T-cell (primary cell): ENCODE data around the gene TMEM201. TPM values are rescaled to one million over a fixed set of nuclear protein-coding genes. Genes with fewer than 3 reads are reported as not detected.
A peak's percentile ranks its signal among the peaks of the same experiment; 100 is the strongest.

Source experiments
- ATAC-seq, 4 experiments: fragments of 200-7000 bp in 3 of 4; fragments of 150-1000 bp in 1 of 4; cut with Tn5 transposase; replicated peaks in 1 of 4; 1 replicate in 3 of 4; 2 replicates in 1 of 4; pipeline ENCODE4 v1.10.0; 2021; ENCODE audit warnings: moderate library complexity in 3 of 4, mild to moderate bottlenecking in 2 of 4, moderate number of reproducible peaks in 1 of 4
- CTCF ChIA-PET, 2 donors: fragments of 300-600 bp; sonication (Branson Sonifier 250); formaldehyde crosslinking; loops; one replicate each; lab custom pipeline; 2022; ENCODE audit warnings: antibody characterized with exemption in 2 of 2; lab: Charles Lee
- POLR2A ChIA-PET, 2 donors: fragments of 300-600 bp; sonication (Branson Sonifier 250); formaldehyde crosslinking; loops; one replicate each; lab custom pipeline; 2022; ENCODE audit warnings: antibody characterized with exemption in 2 of 2; lab: Charles Lee
- DNase-seq, 35 experiments: peaks; one replicate each; pipeline versions ENCODE4 v3.0.0 to v3.0.0-alpha.2; 2013 to 2023
- H3K27ac ChIP-seq: one replicate; pipeline ENCODE4 v1.5.1; 2013; ENCODE audit warnings: low read length
- H3K27me3 ChIP-seq, 2 experiments: replicated peaks in 1 of 2; 1 replicate in 1 of 2; 2 replicates in 1 of 2; pipeline versions ENCODE4 v1.6.1 to v1.7.0; 2013; ENCODE audit warnings: low read length in 1 of 2, mixed read lengths in 1 of 2; ENCODE audit not compliant: control insufficient read depth in 2 of 2, insufficient read depth in 2 of 2; ENCODE audit errors: extremely low read depth in 1 of 2
- H3K36me3 ChIP-seq, 2 donors: 1 replicate in 1 of 2; 2 replicates in 1 of 2; pipeline versions ENCODE4 v1.6.1 to v1.7.0; 2013; ENCODE audit warnings: low read length in 1 of 2; ENCODE audit not compliant: control insufficient read depth in 2 of 2, insufficient read depth in 1 of 2; ENCODE audit errors: extremely low read depth in 1 of 2
- H3K4me1 ChIP-seq, 2 experiments: 1 replicate in 1 of 2; 2 replicates in 1 of 2; pipeline versions ENCODE4 v1.6.1 to v1.7.0; 2013; ENCODE audit warnings: low read length in 2 of 2, mixed read lengths in 1 of 2; ENCODE audit not compliant: insufficient read depth in 2 of 2, control insufficient read depth in 1 of 2; ENCODE audit errors: extremely low read depth in 1 of 2
- H3K4me3 ChIP-seq, 2 donors: 1 replicate in 1 of 2; 2 replicates in 1 of 2; pipeline versions ENCODE4 v1.5.1 to v1.7.0; 2013; ENCODE audit warnings: mild to moderate bottlenecking in 2 of 2, low read length in 1 of 2, moderate library complexity in 1 of 2; ENCODE audit not compliant: control insufficient read depth in 1 of 2; ENCODE audit errors: extremely low read depth in 1 of 2
- H3K9me3 ChIP-seq: 2 replicates; pipeline ENCODE4 v1.7.0; 2013
- H3K27ac Mint-ChIP-seq, 2 donors: one replicate each; pipeline ENCODE4 v1.8.0; 2020 to 2021; ENCODE audit warnings: mild to moderate bottlenecking in 2 of 2, mixed read lengths in 2 of 2
- H3K27me3 Mint-ChIP-seq, 2 donors: one replicate each; pipeline ENCODE4 v1.8.0; 2021 to 2022; ENCODE audit warnings: mixed read lengths in 2 of 2
- H3K36me3 Mint-ChIP-seq: one replicate; pipeline ENCODE4 v1.8.0; 2021; ENCODE audit warnings: mixed read lengths
- H3K4me1 Mint-ChIP-seq, 3 donors: one replicate each; pipeline ENCODE4 v1.8.0; 2020 to 2022; ENCODE audit warnings: mixed read lengths in 3 of 3, mild to moderate bottlenecking in 1 of 3
- H3K4me3 Mint-ChIP-seq, 3 donors: one replicate each; pipeline ENCODE4 v1.8.0; 2020 to 2022; ENCODE audit warnings: mild to moderate bottlenecking in 3 of 3, mixed read lengths in 3 of 3, moderate library complexity in 3 of 3
- H3K9me3 Mint-ChIP-seq, 3 donors: one replicate each; pipeline ENCODE4 v1.8.0; 2020 to 2022; ENCODE audit warnings: mixed read lengths in 3 of 3
- WGBS: methylation state at CpG from one replicate; pipeline ENCODE4 v1.1.5; 2013; ENCODE audit warnings: missing lambda C conversion rate; ENCODE audit not compliant: insufficient coverage; 5-methylcytosine and 5-hydroxymethylcytosine counted together
- total RNA-seq, 35 experiments: library from RNA in 6 of 35; stranded (reverse) in 6 of 35; fragments of 120-200 nt in 1 of 35; gene quantifications; one replicate each; pipeline versions ENCODE4 v1.2.1 to v1.2.4 and lab custom pipeline; 2013 to 2026

The TMEM201 gene
- total RNA-seq, 5 donors from 2014 or later (not counting 1 experiment from before 2014, with no cell fraction given), result 11.4 to 14.6 (median 12.5) TPM

DNA sequence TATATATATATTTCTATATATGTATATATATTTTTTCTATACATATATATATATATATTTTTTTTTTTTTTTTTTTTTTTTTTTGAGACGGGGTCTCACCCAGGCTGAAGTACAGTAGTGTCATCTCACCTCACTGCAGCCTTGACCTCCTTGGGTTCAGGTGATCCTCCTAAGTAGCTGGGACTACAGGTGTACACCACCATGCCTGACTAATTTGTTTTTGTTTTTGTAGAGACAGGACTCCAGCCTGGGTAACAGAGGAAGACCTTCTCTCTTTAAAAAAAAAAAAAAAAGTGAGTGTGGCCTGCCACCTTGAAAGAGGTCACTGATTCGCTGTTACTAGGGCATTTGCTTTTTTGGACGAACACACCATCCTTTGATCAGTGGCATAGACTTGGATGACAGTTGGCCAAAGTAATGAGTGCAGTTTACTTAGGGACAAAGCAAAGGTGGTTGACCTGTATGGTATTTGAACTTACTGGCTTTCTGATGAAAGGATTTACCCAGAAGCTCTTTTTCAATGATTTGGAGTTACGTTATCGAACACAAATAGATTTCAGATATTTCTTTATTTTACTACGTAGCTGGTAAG is 38.7 kb upstream of the TMEM201 start:
- ATAC-seq (no peak), DNase-seq (no peak)
- 100% methylated on average over 1 of the region's 6 CpGs for WGBS
- CTCF ChIA-PET, result no interaction called here
- no peaks in the 10 kb centered on the region for H3K27me3 ChIP-seq
- no peaks in the 10 kb centered on the region for H3K9me3 Mint-ChIP-seq
- H3K27me3 Mint-ChIP-seq, result no peaks in the 10 kb centered on the region
- H3K9me3 ChIP-seq, result no peaks in the 10 kb centered on the region
- peaks cover 0 to 2% of the 10 kb centered on the region in 2 donors for H3K36me3 ChIP-seq
- H3K27ac ChIP-seq, result no peak overlapping the region
- POLR2A ChIA-PET, result no interaction called here
- H3K27ac Mint-ChIP-seq, result no peak overlapping the region
- peaks cover 11% of the 10 kb centered on the region for H3K36me3 Mint-ChIP-seq
- no peaks in the 10 kb centered on the region for H3K4me1 ChIP-seq
- no peak overlapping the region for H3K4me3 Mint-ChIP-seq
- H3K4me3 ChIP-seq, result no peak overlapping the region
- H3K4me1 Mint-ChIP-seq, result peaks cover 10 to 19% (median 14%) of the 10 kb centered on the region in 3 donors

DNA sequence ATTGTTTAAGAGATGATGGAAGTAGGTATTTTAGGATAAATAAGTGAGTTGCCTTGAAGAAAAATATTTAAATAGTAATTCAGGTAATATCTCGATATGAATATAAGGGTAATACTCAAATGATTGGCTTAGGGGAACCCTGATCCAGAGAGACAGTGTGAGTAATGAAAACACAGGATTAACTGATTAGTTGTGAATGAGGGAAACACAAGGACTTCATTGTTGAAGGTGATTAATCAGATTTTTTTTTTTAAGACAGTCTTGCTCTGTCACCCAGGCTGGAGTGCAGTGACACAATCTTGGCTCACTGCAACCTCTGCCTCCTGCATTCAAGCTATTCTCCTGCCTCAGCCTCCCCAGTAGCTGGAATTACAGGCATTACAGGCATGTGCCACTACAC is 36.7 kb upstream of the TMEM201 start:
- H3K4me1 ChIP-seq, result no peaks in the 10 kb centered on the region
- ATAC-seq (no peak), DNase-seq (no peak)
- 100% methylated on average over 1 of the region's 1 CpG for WGBS
- Mint-ChIP-seq H3K9me3 (no peaks in the 10 kb centered on the region), H3K4me1 (peaks cover 4 to 14% (median 9%) of the 10 kb centered on the region in 3 donors), H3K27ac (no peak overlapping the region), H3K36me3 (peaks cover 26% of the 10 kb centered on the region), H3K4me3 (no peak overlapping the region), H3K27me3 (no peaks in the 10 kb centered on the region)
- ChIA-PET CTCF (interaction anchor here in 1 of 2 donors (0.7 kb wide), 1 partner anchor 270 kb away, joined by 3 read pairs; no protein-coding TSS in a partner anchor), POLR2A (no interaction called here)
- peaks cover 0 to 15% of the 10 kb centered on the region in 2 donors for H3K36me3 ChIP-seq
- no peaks in the 10 kb centered on the region for H3K9me3 ChIP-seq
- H3K27me3 ChIP-seq, result no peaks in the 10 kb centered on the region
- H3K27ac ChIP-seq, result no peak overlapping the region
- H3K4me3 ChIP-seq, result no peak overlapping the region

DNA sequence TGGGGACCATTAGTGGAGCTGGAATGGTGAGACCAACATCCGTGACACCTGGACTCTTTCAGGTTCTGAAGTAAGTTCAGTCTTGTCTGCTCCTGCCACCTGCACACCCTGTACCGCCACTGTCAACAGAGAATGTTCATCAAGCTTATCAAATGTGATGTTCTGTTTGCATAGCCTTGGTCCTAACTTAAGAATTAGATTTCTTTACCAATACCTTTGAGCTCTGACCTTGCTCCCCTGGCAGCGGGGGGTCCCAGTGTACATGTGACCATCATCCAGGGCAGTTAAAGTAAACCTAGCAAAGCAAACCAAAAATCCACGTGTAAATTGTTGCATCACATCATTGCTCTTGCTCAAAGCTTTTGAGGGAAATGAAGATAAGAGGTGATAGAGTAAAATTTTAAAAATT is 35.0 kb upstream of the TMEM201 start:
- H3K4me3 Mint-ChIP-seq, result no peak overlapping the region
- 60% methylated on average over 1 of the region's 4 CpGs for WGBS
- ChIA-PET CTCF (interaction anchor here (0.6 to 1.3 kb wide), 2 partner anchors 10 to 1991 kb away, joined by 3 to 12 read pairs; no protein-coding TSS in a partner anchor), POLR2A (interaction anchor here in 1 of 2 donors (0.6 kb wide), 1 partner anchor 30 kb away, joined by 3 read pairs; no protein-coding TSS in a partner anchor)
- Histone ChIP-seq H3K9me3 (no peaks in the 10 kb centered on the region), H3K4me3 (no peak overlapping the region), H3K27ac (no peak overlapping the region), H3K27me3 (no peaks in the 10 kb centered on the region), H3K36me3 (peaks cover 0 to 29% of the 10 kb centered on the region in 2 donors), H3K4me1 (peaks cover 13 to 14% of the 10 kb centered on the region in 2 experiments)
- no peak overlapping the region for H3K27ac Mint-ChIP-seq
- peaks cover 18 to 20% (median 20%) of the 10 kb centered on the region in 3 donors for H3K4me1 Mint-ChIP-seq
- H3K36me3 Mint-ChIP-seq, result peaks cover 38% of the 10 kb centered on the region
- no peaks in the 10 kb centered on the region for H3K9me3 Mint-ChIP-seq
- H3K27me3 Mint-ChIP-seq, result no peaks in the 10 kb centered on the region
- no peak for ATAC-seq
- no peak for DNase-seq

DNA sequence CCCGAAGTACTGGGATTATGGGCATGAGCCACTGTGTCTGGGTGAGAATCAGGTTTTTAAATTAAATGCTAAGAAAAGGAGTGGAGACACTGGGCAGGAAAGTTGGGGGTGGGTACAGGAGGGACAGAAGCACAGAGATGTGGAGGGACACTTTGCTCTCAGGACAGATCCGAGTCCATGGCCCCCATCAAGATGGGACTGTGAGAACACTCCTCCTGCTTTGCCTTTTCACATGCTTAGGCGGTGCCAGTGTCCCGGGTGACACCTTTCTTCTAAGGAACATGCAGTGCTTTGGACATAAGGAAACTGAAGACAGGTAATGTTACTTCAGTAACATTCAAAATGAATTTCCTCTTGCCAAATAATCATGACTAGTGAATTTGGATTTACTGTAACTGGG is 32.8 kb upstream of the TMEM201 start:
- Mint-ChIP-seq H3K4me3 (no peak overlapping the region), H3K9me3 (no peaks in the 10 kb centered on the region)
- no peak for ATAC-seq

DNA sequence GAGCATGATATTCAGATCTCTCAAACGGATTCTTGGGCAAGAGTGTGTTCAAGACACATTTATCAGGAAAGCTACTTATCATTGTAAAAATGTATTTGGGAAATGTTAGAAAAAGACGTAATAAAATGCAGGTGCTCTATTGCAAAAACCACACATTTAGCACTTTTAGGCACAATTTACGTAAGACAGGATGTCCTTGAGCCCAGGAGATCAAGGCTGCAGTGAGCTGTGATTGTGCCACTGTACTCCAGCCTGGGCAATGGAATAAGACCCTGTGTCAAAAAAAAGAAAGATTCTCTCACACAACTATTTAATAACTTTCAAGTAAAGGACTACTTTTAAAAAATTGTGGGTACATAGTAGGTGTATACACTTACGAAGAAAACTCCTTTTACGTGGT is 31.1 kb upstream of the TMEM201 start:
- peaks cover 0 to 29% of the 10 kb centered on the region in 2 donors for H3K36me3 ChIP-seq
- ChIA-PET POLR2A (interaction anchor here (0.6 to 1.3 kb wide), 2 partner anchors 14 to 1700 kb away, joined by 3 read pairs; no protein-coding TSS in a partner anchor), CTCF (interaction anchor here in 1 of 2 donors (0.5 kb wide), 1 partner anchor 834 kb away, joined by 3 read pairs; no protein-coding TSS in a partner anchor)
- Mint-ChIP-seq H3K4me1 (peaks cover 35 to 41% (median 39%) of the 10 kb centered on the region in 3 donors), H3K4me3 (peak overlapping the region in 1 of 3 donors; percentile 70), H3K9me3 (no peaks in the 10 kb centered on the region), H3K27me3 (no peaks in the 10 kb centered on the region), H3K27ac (peak overlapping the region in 1 of 2 donors; percentile 73), H3K36me3 (peaks cover 36% of the 10 kb centered on the region)
- no peaks in the 10 kb centered on the region for H3K27me3 ChIP-seq
- no CpG with 5 or more reads among the region's 5 CpGs for whole genome bisulfite sequencing
- H3K9me3 ChIP-seq, result no peaks in the 10 kb centered on the region
- DNase-seq (no peak), ATAC-seq (no peak)
- H3K4me3 ChIP-seq, result no peak overlapping the region
- no peak overlapping the region for H3K27ac ChIP-seq
- peaks cover 22 to 28% of the 10 kb centered on the region in 2 experiments for H3K4me1 ChIP-seq

More for the DNA sequence above, 32.8 kb upstream of the TMEM201 start:
- peaks cover 0 to 29% of the 10 kb centered on the region in 2 donors for H3K36me3 ChIP-seq
- no peak for DNase-seq
- no peaks in the 10 kb centered on the region for H3K27me3 Mint-ChIP-seq
- no peaks in the 10 kb centered on the region for H3K9me3 ChIP-seq
- peaks cover 22 to 26% of the 10 kb centered on the region in 2 experiments for H3K4me1 ChIP-seq
- CTCF ChIA-PET, result no interaction called here
- no peak overlapping the region for H3K4me3 ChIP-seq
- 100% methylated on average over 1 of the region's 4 CpGs for WGBS
- peaks cover 41% of the 10 kb centered on the region for H3K36me3 Mint-ChIP-seq
- H3K27ac Mint-ChIP-seq, result no peak overlapping the region
- peaks cover 32 to 33% (median 33%) of the 10 kb centered on the region in 3 donors for H3K4me1 Mint-ChIP-seq
- no peaks in the 10 kb centered on the region for H3K27me3 ChIP-seq
- no peak overlapping the region for H3K27ac ChIP-seq
- POLR2A ChIA-PET, result interaction anchor here in 1 of 2 donors (0.6 kb wide), 1 partner anchor 949 kb away, joined by 4 read pairs; no protein-coding TSS in a partner anchor

DNA sequence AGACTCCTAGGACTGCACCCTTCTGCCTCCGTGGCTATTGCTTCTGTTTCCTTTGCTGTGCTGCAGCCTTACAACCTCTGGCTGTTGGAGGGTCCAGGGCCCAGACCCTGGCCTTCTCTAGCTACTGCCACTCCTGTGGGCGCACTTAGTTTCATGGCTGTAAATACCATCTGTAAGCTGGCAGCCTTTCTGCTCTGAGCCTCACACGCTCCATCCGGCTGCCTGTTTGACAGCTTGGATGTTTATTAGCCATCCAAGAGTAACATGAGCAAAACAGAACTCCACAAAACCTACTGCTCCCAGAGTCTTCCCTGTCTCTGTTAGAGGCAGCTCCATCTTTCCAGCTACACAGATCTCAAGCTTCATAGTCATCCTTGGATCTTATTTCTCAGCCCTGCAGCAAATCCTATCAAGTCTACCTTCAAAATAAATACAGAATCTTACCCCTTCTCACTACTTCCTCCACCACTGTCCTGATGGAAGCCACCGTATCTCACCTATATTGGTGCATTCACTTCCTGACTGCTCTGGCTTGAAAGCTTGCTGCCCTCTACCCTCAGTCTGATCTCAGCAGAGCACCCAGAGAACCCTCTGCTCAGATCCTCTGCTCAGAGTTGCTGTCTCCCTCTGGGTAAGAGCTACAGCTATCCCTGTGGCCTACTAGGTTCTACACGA is 30.3 kb upstream of the TMEM201 start:
- ChIA-PET CTCF (interaction anchor here in 1 of 2 donors (0.9 kb wide), 1 partner anchor 12 kb away, joined by 3 read pairs; no protein-coding TSS in a partner anchor), POLR2A (interaction anchor here (0.7 to 1.3 kb wide), 2 partner anchors 15 to 18 kb away, joined by 3 read pairs; no protein-coding TSS in a partner anchor)
- Histone ChIP-seq H3K4me1 (peaks cover 22 to 28% of the 10 kb centered on the region in 2 experiments), H3K9me3 (no peaks in the 10 kb centered on the region), H3K36me3 (peaks cover 0 to 29% of the 10 kb centered on the region in 2 donors), H3K4me3 (no peak overlapping the region), H3K27me3 (no peaks in the 10 kb centered on the region), H3K27ac (no peak overlapping the region)
- Mint-ChIP-seq H3K4me3 (peak overlapping the region in 2 of 3 donors; percentile 51 to 70), H3K9me3 (no peaks in the 10 kb centered on the region), H3K36me3 (peaks cover 36% of the 10 kb centered on the region), H3K27ac (peak overlapping the region; percentile 53 to 73), H3K27me3 (no peaks in the 10 kb centered on the region), H3K4me1 (peaks cover 35 to 41% (median 39%) of the 10 kb centered on the region in 3 donors)
- DNase-seq (peak in 2 of 35 experiments; percentile 6 to 33), ATAC-seq (peak; percentile 44 to 79 (median 75))
- 63% methylated on average over 6 of the region's 6 CpGs for WGBS
